Right lobe of liver (tissue), 4 donors: Measurements from ENCODE around the gene ERVMER34-1.

Experiments
- CTCF ChIP-seq, 4 donors: fragments of 200-600 bp in 3 of 4; fragments of 450-650 bp in 1 of 4; IDR thresholded peaks; one replicate each; pipeline versions ENCODE4 v1.5.1 to v1.8.0; 2016 to 2022; ENCODE audit warnings: antibody characterized with exemption in 4 of 4, mild to moderate bottlenecking in 2 of 4
- POLR2A ChIP-seq: fragments of 450-650 bp; IDR thresholded peaks from one replicate; pipeline ENCODE4 v1.6.1; 2017; ENCODE audit warnings: antibody characterized with exemption, mild to moderate bottlenecking
- donor health status: DM: no; HTN: no; CAD: no.
- donor health status: DM: no; HTN: no; CAD: no.
- donor health status: DM: no; HTN: yes; CAD: no.

- TF ChIP-seq CTCF (IDR thresholded peaks at IDR 0.05): peak in 2 of 4 donors; percentile 6 to 11
- TF ChIP-seq POLR2A: no peak
Observed at GRCh38 chr4:52721968-52722815, 29.0 kb downstream of the ERVMER34-1 start.
